NCI-H2196 (cell line): Measurements from ENCODE around the gene CD22.

Source experiments
- DNase-seq: peaks from one replicate; lab custom pipeline; 2025; ENCODE audit not compliant: unreplicated experiment; lab: John Stamatoyannopoulos, UW

Gene CD22

GRCh38 chr19:35295792-35296462 lies 33.1 kb upstream of the CD22 start:
- DNase-seq, result no peak

GRCh38 chr19:35296644-35297514 lies 32.1 kb upstream of the CD22 start:
- no peak for DNase-seq

- DNase-seq, result no peak
These were observed 31.5 kb upstream of the CD22 start for GRCh38 chr19:35297515-35297848.

GRCh38 chr19:35297922-35298321 lies 31.1 kb upstream of the CD22 start:
- no peak for DNase-seq

- no peak for DNase-seq
These were observed 30.4 kb upstream of the CD22 start for GRCh38 chr19:35298561-35298972.

- peak; percentile 59 for DNase-seq
These were observed 29.3 kb upstream of the CD22 start for GRCh38 chr19:35299523-35300338.

- DNase-seq, result no peak
These were observed 28.7 kb upstream of the CD22 start for GRCh38 chr19:35300339-35300649.

GRCh38 chr19:35301961-35302360 lies 27.0 kb upstream of the CD22 start:
- DNase-seq, result no peak

GRCh38 chr19:35302446-35302845 lies 26.5 kb upstream of the CD22 start:
- DNase-seq, result no peak

- no peak for DNase-seq
These were observed 25.6 kb upstream of the CD22 start for GRCh38 chr19:35303357-35303915.

GRCh38 chr19:35304036-35304435 lies 25.0 kb upstream of the CD22 start:
- no peak for DNase-seq

- DNase-seq, result no peak
These were observed 23.8 kb upstream of the CD22 start for GRCh38 chr19:35305181-35305580.

GRCh38 chr19:35306473-35307246 lies 22.3 kb upstream of the CD22 start:
- no peak for DNase-seq

GRCh38 chr19:35307931-35308330 lies 21.1 kb upstream of the CD22 start:
- no peak for DNase-seq

GRCh38 chr19:35308910-35309309 lies 20.1 kb upstream of the CD22 start:
- no peak for DNase-seq

- no peak for DNase-seq
These were observed 19.3 kb upstream of the CD22 start for GRCh38 chr19:35309481-35310279.

- DNase-seq, result no peak
These were observed 18.7 kb upstream of the CD22 start for GRCh38 chr19:35310331-35310730.

- DNase-seq, result no peak
These were observed 18.0 kb upstream of the CD22 start for GRCh38 chr19:35310811-35311465.

GRCh38 chr19:35311901-35312665 lies 16.9 kb upstream of the CD22 start:
- DNase-seq, result no peak
